ENCODE results near the gene GNAQ.

GNAQ gene

DNA sequence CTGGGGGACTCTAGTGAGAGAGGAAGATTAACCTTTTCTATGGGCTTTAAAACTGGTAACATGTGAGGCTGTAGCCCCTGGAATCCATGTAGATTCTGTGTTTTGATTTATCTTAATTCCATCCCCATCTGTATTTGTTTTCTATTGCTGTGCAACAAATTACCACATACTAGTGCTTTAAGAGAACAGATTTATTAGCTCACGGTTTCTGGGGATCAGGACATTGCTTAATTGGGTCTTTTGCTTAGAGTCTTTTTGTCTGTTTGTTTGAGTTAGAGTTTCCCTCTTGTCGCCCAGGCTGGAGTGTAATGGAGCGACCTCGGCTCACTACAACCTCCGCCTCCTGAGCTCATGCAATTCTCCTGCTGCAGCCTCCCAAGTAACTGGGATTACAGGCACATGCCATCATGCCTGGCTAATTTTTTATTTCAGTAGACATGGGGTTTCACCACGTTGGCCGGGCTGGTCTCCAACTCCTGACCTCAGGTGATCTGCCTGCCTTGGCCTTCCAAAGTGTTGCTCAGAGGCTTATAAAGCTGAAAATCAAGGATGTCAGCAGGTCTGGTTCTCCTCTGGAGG lies 353.6 kb downstream of the GNAQ start:
- no peak for DNase-seq (ENCODE audit: low read depth in 1 of 2, low spot score in 1 of 2)
- in situ Hi-C loops (cut with HindIII; ENCODE audit: low pct_unique_long_range_greater_than_20kb, low sequenced_read_pairs): no loop called here

DNA sequence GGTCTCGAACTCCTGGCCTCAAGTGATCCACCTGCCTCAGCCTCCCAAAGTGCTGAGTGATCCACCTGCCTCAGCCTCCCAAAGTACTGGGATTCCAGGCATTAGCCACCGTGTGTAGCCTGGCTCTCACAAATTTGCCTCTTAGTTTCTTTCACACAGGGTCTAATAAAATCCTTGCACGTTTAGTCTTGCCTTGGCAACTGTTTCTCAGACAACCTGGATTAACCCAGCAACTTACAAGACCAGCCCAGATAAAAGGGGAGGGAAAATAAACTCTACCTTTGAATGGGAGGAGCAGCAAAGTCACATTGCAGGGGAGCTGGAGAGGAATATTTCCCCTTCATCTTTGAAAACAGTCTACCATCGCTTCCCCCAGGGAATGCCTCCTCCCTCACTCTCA lies 354.2 kb downstream of the GNAQ start:
- in situ Hi-C loops (cut with HindIII; ENCODE audit: low pct_unique_long_range_greater_than_20kb, low sequenced_read_pairs): no loop called here
- no peak for TF ChIP-seq JUND (IDR thresholded peaks at IDR 0.05; ENCODE audit: low read depth)
- DNase-seq (ENCODE audit: low read depth in 1 of 2, low spot score in 1 of 2): no peak

More for the DNA sequence above, 353.6 kb downstream of the GNAQ start:
- no peak for TF ChIP-seq JUND (IDR thresholded peaks at IDR 0.05; ENCODE audit: low read depth)

DNA sequence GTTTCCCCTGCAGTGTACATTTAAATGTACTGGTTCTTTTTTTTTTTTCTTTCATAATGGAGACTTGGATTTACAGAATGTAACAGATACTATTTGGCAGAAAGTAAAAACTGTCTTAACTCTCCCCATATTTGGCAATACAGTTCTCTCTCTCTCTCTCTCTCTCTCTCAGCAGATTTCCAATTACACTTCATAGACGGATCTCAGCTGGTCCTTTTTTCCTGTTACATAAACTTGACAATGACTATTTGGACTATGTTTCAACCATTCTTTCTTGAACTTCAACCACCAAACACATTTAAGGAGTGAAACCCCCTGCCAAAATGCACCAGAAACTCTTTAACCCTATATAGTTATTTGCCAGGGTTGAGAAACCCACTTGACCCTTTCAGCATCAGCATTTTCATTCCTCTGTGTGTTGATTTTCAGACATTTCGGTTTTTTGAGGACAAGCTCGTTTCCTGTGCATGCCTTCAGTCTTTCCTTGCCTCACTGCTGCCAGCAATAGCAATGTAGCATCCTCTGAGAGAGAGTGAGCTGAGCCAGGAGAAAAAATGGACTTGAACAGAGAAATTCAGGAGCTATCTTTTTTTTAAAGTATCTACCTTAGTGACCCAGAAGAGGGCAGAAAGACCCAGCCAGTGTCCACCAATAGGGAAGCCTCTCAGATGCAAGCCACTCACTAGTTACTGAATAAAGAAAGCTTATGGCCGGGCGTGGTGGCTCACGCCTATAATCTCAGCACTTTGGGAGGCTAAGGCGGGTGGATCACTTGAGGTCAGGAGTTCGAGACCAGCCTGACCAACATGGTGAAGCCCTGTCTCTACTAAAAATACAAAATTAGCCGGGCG lies 357.4 kb downstream of the GNAQ start:
- in situ Hi-C loops (cut with HindIII; ENCODE audit: low pct_unique_long_range_greater_than_20kb, low sequenced_read_pairs): no loop called here
- TF ChIP-seq JUND (IDR thresholded peaks at IDR 0.05; ENCODE audit: low read depth): no peak
- DNase-seq (ENCODE audit: low read depth in 1 of 2, low spot score in 1 of 2): no peak

GRCh38 chr9:77672183-77672582 lies 359.4 kb downstream of the GNAQ start:
- in situ Hi-C loops (cut with HindIII; ENCODE audit: low pct_unique_long_range_greater_than_20kb, low sequenced_read_pairs): no loop called here
- DNase-seq (ENCODE audit: low read depth in 1 of 2, low spot score in 1 of 2): no peak
- TF ChIP-seq JUND (IDR thresholded peaks at IDR 0.05; ENCODE audit: low read depth): no peak

DNA sequence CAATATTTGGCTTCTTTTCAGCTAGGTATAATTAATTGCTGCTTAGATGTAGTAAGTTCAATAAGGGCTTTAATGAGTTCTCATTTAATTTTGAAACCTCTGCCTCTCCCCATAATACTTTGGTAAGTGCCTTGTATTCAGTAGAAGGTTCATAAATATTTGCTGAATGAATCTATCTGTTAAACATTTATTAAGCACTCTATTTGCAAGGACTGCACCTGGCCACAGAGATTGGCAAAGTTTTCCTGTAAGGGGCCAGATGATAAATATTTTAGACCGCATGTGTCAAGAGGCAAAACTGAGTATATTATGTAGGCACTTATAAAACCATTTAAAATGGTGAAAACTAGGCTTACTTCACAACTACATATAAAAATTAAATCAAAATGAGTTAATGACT lies 364.5 kb downstream of the GNAQ start:
- TF ChIP-seq JUND (IDR thresholded peaks at IDR 0.05; ENCODE audit: low read depth): no peak
- in situ Hi-C loops (cut with HindIII; ENCODE audit: low pct_unique_long_range_greater_than_20kb, low sequenced_read_pairs): no loop called here
- DNase-seq (ENCODE audit: low read depth in 1 of 2, low spot score in 1 of 2): no peak
